ENCODE data around the gene GYS2.

DNA sequence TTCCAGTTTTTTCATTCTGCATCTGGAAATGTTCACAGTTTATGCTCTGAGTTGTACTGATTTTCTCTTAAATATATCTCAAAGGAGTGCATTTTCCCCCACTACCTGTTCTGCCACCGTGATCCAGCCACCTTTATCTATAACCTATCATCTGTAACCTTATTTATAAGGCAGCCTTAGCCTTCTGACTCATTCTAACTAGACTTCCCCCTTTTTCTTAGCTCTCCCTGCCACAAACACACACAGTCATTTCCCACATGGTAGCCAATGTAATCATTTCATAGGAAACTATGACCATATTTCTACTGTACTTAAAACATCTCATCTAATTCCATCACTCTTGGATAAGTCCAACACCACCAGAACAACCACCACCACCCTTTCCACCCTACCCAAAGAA, 10.8 kb upstream of the GYS2 start:
- TF ChIP-seq CTCF (IDR thresholded peaks at IDR 0.05) (no peak), POLR2A (IDR thresholded peaks at IDR 0.05) (no peak), EP300 (IDR thresholded peaks at IDR 0.05) (no peak)
